Loucy (cell line): ENCODE measurements around the gene SH3RF1.

ENCODE experiments used
- H2AFZ ChIP-seq: fragments of 200-600 bp; sonication (generic); 2 replicates; pipeline ENCODE4 v1.6.0; 2016; ENCODE audit warnings: antibody characterized with exemption, mild to moderate bottlenecking, low read length, moderate library complexity
- H3F3A ChIP-seq: fragments of 200-600 bp; 2 replicates; pipeline ENCODE4 v1.6.0; 2016; ENCODE audit warnings: antibody characterized with exemption, low read depth, mild to moderate bottlenecking
- H3K27me3 ChIP-seq: fragments of 200-600 bp; sonication (generic); 2 replicates; pipeline ENCODE4 v1.6.1; 2014; ENCODE audit warnings: low read length, mild to moderate bottlenecking; ENCODE audit not compliant: insufficient read depth, poor library complexity, severe bottlenecking
- H3K36me3 ChIP-seq: fragments of 200-600 bp; sonication (generic); 2 replicates; pipeline ENCODE4 v1.6.1; 2016; ENCODE audit warnings: low read length; ENCODE audit not compliant: insufficient read depth
- H3K4me1 ChIP-seq: fragments of 200-600 bp; sonication (generic); 2 replicates; pipeline ENCODE4 v1.5.1; 2014; ENCODE audit warnings: low read length, mild to moderate bottlenecking; ENCODE audit not compliant: insufficient read depth, poor library complexity, severe bottlenecking
- H3K4me2 ChIP-seq: fragments of 200-600 bp; sonication (generic); 2 replicates; pipeline ENCODE4 v1.6.0; 2014; ENCODE audit warnings: antibody characterized with exemption, low read length, low read depth, mild to moderate bottlenecking; ENCODE audit not compliant: poor library complexity, severe bottlenecking
- H3K4me3 ChIP-seq: fragments of 200-600 bp; sonication (generic); 2 replicates; pipeline ENCODE4 v1.5.1; 2014; ENCODE audit warnings: low read length, mild to moderate bottlenecking, mixed read lengths; ENCODE audit not compliant: poor library complexity, severe bottlenecking
- H3K79me2 ChIP-seq: fragments of 200-600 bp; sonication (generic); 2 replicates; pipeline ENCODE4 v1.6.1; 2014; ENCODE audit warnings: low read length; ENCODE audit not compliant: insufficient read depth
- H3K9ac ChIP-seq: fragments of 200-600 bp; sonication (generic); 2 replicates; pipeline ENCODE4 v1.6.0; 2014; ENCODE audit warnings: mild to moderate bottlenecking, low read depth, low read length, moderate library complexity; ENCODE audit not compliant: poor library complexity, severe bottlenecking
- H3K9me2 ChIP-seq: fragments of 200-600 bp; sonication (generic); replicated peaks from 2 replicates; pipeline ENCODE4 v1.6.1; 2016; ENCODE audit warnings: low read depth, low read length, mixed read lengths
- H3K9me3 ChIP-seq: fragments of 200-600 bp; sonication (generic); 2 replicates; pipeline ENCODE4 v1.6.1; 2014; ENCODE audit warnings: mild to moderate bottlenecking, antibody characterized with exemption, low read length, low read depth; ENCODE audit not compliant: insufficient read depth
- H4K20me1 ChIP-seq: fragments of 200-600 bp; sonication (generic); 2 replicates; pipeline ENCODE4 v1.6.0; 2014; ENCODE audit warnings: antibody characterized with exemption, low read length, mild to moderate bottlenecking; ENCODE audit not compliant: insufficient read depth, poor library complexity, severe bottlenecking
- EZH2phosphoT487 ChIP-seq: fragments of 200-600 bp; IDR thresholded peaks from 2 replicates; pipeline ENCODE4 v1.6.1; 2018; ENCODE audit warnings: antibody characterized with exemption, mild to moderate bottlenecking, moderate library complexity, borderline replicate concordance
- TF ChIP-seq, protein P1 (sequence below): fragments of 200-600 bp; sonication (generic); conservative IDR thresholded peaks from 2 replicates; pipeline ENCODE4 v1.5.1; 2014; ENCODE audit warnings: mild to moderate bottlenecking, antibody characterized with exemption, low read length

The SH3RF1 gene

DNA sequence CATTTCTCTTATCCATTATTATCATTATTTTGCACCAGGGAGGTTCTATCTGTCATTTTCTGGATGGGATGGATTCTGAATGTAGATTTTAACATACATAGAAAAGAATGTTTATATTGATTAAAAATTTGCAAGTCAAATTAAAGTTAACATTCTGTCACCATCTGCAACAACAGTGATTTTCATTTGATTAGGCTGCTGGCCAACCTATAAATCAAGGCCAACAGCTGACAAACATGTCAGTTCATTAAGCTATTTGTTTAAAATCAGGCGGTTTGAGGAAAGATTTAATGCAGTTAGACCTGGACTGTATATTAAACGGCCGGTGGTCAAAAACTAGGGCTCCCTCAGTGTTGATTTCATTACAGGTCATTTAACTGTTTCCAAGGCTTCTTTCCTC is 151.2 kb downstream of the SH3RF1 start:
- H3K4me1 ChIP-seq, result no peaks in the 10 kb centered on the region
- H3F3A ChIP-seq, result no peaks in the 10 kb centered on the region
- no peaks in the 10 kb centered on the region for H3K9me2 ChIP-seq
- H3K4me2 ChIP-seq, result no peak overlapping the region
- no peak overlapping the region for H3K4me3 ChIP-seq
- no peak for TF ChIP-seq EZH2phosphoT487
- TF ChIP-seq, protein P1, sequence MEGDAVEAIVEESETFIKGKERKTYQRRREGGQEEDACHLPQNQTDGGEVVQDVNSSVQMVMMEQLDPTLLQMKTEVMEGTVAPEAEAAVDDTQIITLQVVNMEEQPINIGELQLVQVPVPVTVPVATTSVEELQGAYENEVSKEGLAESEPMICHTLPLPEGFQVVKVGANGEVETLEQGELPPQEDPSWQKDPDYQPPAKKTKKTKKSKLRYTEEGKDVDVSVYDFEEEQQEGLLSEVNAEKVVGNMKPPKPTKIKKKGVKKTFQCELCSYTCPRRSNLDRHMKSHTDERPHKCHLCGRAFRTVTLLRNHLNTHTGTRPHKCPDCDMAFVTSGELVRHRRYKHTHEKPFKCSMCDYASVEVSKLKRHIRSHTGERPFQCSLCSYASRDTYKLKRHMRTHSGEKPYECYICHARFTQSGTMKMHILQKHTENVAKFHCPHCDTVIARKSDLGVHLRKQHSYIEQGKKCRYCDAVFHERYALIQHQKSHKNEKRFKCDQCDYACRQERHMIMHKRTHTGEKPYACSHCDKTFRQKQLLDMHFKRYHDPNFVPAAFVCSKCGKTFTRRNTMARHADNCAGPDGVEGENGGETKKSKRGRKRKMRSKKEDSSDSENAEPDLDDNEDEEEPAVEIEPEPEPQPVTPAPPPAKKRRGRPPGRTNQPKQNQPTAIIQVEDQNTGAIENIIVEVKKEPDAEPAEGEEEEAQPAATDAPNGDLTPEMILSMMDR, result no peak
- no peaks in the 10 kb centered on the region for H3K79me2 ChIP-seq
- H3K36me3 ChIP-seq, result peaks cover 30% of the 10 kb centered on the region; the same call in 1 of the 2 replicates
- H2AFZ ChIP-seq, result no peak overlapping the region
- no peak overlapping the region for H3K9ac ChIP-seq
- no peaks in the 10 kb centered on the region for H4K20me1 ChIP-seq
- H3K9me3 ChIP-seq, result no peaks in the 10 kb centered on the region
- no peaks in the 10 kb centered on the region for H3K27me3 ChIP-seq

DNA sequence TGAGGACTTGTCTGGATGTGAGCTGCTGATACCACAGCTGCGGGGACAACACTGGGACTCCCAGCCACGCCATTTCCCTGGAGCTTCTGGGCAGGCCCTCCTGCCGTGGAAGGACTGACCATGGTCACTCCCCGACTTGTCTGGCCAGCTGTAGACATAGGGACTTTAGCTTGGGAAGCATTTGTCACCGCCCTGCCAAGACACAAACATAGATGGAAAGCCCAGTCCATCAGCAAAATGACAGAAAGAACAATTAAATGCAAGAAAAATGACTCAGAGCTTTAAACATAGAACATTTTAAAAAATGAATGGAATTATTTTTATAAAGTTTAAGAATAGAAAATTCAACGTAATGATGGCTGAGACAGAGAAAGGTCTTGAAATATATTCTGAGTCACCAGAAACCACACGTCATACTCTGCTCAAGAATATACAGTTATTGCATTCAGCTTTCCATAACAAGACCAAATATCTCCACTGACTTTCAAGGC is 153.1 kb downstream of the SH3RF1 start:
- no peaks in the 10 kb centered on the region for H3K9me2 ChIP-seq
- TF ChIP-seq, protein P1, result no peak
- TF ChIP-seq EZH2phosphoT487, result no peak
- H3K4me1 ChIP-seq, result no peaks in the 10 kb centered on the region
- H4K20me1 ChIP-seq, result no peaks in the 10 kb centered on the region
- no peaks in the 10 kb centered on the region for H3K79me2 ChIP-seq
- no peak overlapping the region for H3K9ac ChIP-seq
- H3F3A ChIP-seq, result no peaks in the 10 kb centered on the region
- H3K27me3 ChIP-seq, result no peaks in the 10 kb centered on the region
- no peak overlapping the region for H3K4me3 ChIP-seq
- H3K9me3 ChIP-seq, result no peaks in the 10 kb centered on the region
- H2AFZ ChIP-seq, result no peak overlapping the region
- H3K4me2 ChIP-seq, result no peak overlapping the region
- peaks cover 30% of the 10 kb centered on the region; the same call in 1 of the 2 replicates for H3K36me3 ChIP-seq

DNA sequence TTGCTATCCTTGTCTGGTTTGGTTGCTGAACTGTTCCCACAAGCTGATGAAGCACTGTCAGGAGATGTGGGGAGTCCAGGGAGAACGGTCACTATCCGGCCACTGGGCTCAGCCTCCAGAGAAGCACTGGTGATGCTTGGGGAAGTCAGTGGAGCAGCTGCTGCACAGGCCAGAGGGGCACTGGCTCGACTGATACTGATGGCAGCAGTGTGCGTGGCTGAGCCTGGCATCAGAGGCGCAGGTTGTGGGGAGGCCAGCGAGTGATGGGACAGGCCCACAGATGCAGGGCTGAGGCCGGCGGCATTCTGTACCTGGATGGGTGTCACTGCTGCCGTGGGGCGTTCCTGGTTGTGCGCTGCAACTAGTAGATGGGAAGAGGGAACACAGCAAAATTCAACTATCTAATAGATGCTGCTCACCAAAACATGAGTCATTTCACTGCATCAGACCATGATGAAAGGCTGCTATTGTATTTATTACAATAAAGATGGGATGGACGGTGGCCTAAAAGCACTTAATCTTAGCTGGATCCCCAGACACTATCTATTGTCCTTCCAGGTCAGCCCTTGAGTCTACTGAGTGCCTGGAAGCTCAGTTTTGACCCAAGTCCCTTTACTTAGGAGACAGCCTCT is 154.4 kb downstream of the SH3RF1 start:
- Histone ChIP-seq H4K20me1 (no peaks in the 10 kb centered on the region), H3K27me3 (no peaks in the 10 kb centered on the region), H2AFZ (no peak overlapping the region), H3K9me3 (no peaks in the 10 kb centered on the region), H3K4me1 (no peaks in the 10 kb centered on the region), H3K9ac (no peak overlapping the region), H3K4me3 (no peak overlapping the region), H3F3A (no peaks in the 10 kb centered on the region), H3K9me2 (no peaks in the 10 kb centered on the region), H3K79me2 (no peaks in the 10 kb centered on the region), H3K36me3 (peaks cover 24% of the 10 kb centered on the region; the same call in 1 of the 2 replicates), H3K4me2 (no peak overlapping the region)
- TF ChIP-seq, protein P1, result no peak
- no peak for TF ChIP-seq EZH2phosphoT487
